ENCODE measurements around the gene CPED1. TPM values are rescaled to one million over a fixed set of nuclear protein-coding genes. Genes with fewer than 3 reads are reported as not detected.

Gene CPED1
- total RNA-seq, 2 donors from 2014 or later: 77.4 to 126 TPM

- DNase-seq (ENCODE audit: low spot score): no peak
- no peak for ATAC-seq (ENCODE audit: insufficient number of reproducible peaks, low FRiP score, low read depth)
- Histone ChIP-seq H3K27ac (peak overlapping the region; percentile 75 to 81), H3K27me3 (replicated peaks; ENCODE audit: insufficient read depth) (no peaks in the 10 kb centered on the region), H3K9me3 (no peaks in the 10 kb centered on the region), H3K4me3 (peak overlapping the region; percentile 29), H3K4me1 (ENCODE audit: control insufficient read depth in 1 of 2, low read depth in 2 of 2) (peaks cover 54 to 88% of the 10 kb centered on the region in 2 donors), H3K36me3 (no peaks in the 10 kb centered on the region)
- TF ChIP-seq CTCF (IDR thresholded peaks at IDR 0.05): no peak
These were observed 9.5 kb downstream of the CPED1 start for GRCh38 chr7:120997882-120998474.

DNA sequence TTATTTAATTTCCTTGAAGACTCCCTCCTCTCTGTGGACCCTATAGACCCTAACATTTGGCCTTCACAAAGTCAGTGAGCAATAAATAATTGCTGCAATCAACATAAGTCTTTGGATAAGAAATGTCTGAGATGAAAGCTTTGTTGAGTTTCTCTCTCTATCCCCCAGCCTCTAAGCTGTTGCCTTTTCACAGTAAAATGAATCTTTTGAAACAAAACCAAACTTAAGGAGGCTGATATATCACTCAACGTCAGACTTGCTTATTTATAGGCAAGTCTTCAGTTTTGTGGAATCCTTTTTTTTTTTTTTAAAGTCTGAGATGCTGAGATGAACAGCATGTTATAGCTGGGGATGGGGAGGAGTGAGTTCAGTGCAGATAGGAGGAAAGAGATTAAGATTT, 10.0 kb downstream of the CPED1 start:
- DNase-seq (ENCODE audit: low spot score): no peak
- TF ChIP-seq CTCF (IDR thresholded peaks at IDR 0.05): no peak
- Histone ChIP-seq H3K27me3 (replicated peaks; ENCODE audit: insufficient read depth) (no peaks in the 10 kb centered on the region), H3K4me1 (ENCODE audit: control insufficient read depth in 1 of 2, low read depth in 2 of 2) (peaks cover 54 to 88% of the 10 kb centered on the region in 2 donors), H3K9me3 (no peaks in the 10 kb centered on the region), H3K36me3 (no peaks in the 10 kb centered on the region), H3K27ac (peak overlapping the region; percentile 75 to 81), H3K4me3 (peak overlapping the region; percentile 29)
- ATAC-seq (ENCODE audit: insufficient number of reproducible peaks, low FRiP score, low read depth): no peak

GRCh38 chr7:120998996-120999565, 10.6 kb downstream of the CPED1 start:
- Histone ChIP-seq H3K4me3 (peak overlapping the region; percentile 51), H3K4me1 (ENCODE audit: control insufficient read depth in 1 of 2, low read depth in 2 of 2) (peaks cover 54 to 88% of the 10 kb centered on the region in 2 donors)

DNA sequence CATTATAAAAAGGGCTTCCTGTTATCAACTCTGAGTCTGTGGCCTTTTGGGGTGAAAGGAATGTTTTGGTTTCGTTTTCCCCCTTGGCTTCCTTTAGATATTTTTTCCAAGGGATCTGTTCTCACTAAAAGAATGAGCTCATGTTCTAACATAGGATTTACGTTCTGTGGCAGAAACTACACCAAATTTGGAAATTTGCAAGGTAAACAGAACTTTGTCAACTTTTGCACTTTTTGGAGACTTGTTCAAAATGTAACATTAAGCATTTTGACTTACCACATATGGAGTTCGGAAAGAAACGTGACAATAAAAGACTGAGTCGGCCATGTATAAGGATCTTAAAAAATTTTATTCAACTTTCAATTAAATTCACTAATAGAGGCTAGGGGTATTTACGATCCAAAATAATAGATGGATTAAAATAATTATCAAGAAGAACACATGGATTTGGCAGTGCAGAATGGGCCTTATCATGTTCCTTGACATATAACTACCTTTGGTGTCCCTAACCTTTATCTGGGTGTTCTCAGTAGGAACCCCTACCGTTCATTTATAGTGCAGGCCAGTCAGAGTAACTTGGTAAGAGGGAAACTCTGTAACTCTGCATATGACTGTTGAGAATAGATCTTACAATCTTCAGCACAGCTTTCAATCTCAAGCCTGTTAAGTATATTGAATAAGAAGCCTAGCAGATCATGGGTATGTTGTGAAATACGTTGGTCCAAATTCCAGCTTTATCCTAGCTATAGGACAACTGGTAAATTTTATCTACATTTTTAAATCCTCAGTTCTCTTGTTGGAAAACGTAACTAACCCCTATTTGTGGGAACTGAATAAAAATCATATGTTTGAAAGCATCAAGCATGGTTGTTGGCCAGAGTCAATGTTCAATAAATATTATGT, 11.8 kb downstream of the CPED1 start:
- DNase-seq (ENCODE audit: low spot score) (no peak), ATAC-seq (ENCODE audit: insufficient number of reproducible peaks, low FRiP score, low read depth) (peak; percentile 51)
- no peaks in the 10 kb centered on the region for H3K9me3 ChIP-seq
- H3K4me1 ChIP-seq (ENCODE audit: control insufficient read depth in 1 of 2, low read depth in 2 of 2): peaks cover 48 to 83% of the 10 kb centered on the region in 2 donors
- peak overlapping the region; percentile 51 for H3K4me3 ChIP-seq
- peak overlapping the region; percentile 75 to 81 for H3K27ac ChIP-seq
- TF ChIP-seq CTCF (IDR thresholded peaks at IDR 0.05): peak; percentile 16
- no peaks in the 10 kb centered on the region for H3K36me3 ChIP-seq
- H3K27me3 ChIP-seq (replicated peaks; ENCODE audit: insufficient read depth): no peaks in the 10 kb centered on the region

More at GRCh38 chr7:120998996-120999565, 10.6 kb downstream of the CPED1 start:
- Histone ChIP-seq H3K27me3 (replicated peaks; ENCODE audit: insufficient read depth) (no peaks in the 10 kb centered on the region), H3K9me3 (no peaks in the 10 kb centered on the region), H3K27ac (peak overlapping the region; percentile 75 to 81), H3K36me3 (no peaks in the 10 kb centered on the region)
- DNase-seq (ENCODE audit: low spot score): no peak
- no peak for ATAC-seq (ENCODE audit: insufficient number of reproducible peaks, low FRiP score, low read depth)
- no peak for TF ChIP-seq CTCF (IDR thresholded peaks at IDR 0.05)
